SK-N-MC (cell line): Measurements from ENCODE around the gene RFC3.

Source experiments
- EZH2 ChIP-seq: fragments of 200-600 bp; sonication (generic); IDR thresholded peaks from one replicate; pipeline ENCODE4 v1.6.1; 2017; ENCODE audit warnings: antibody characterized with exemption
- FOXP2 ChIP-seq: optimal IDR thresholded peaks from 2 replicates; pipeline ENCODE3; 2011; ENCODE audit warnings: mild to moderate bottlenecking, moderate library complexity; ENCODE audit not compliant: insufficient read depth; ENCODE audit errors: extremely low read length, control extremely low read depth
- POLR2AphosphoS5 ChIP-seq: IDR thresholded peaks from 2 replicates; pipeline ENCODE4 v1.6.1; 2012; ENCODE audit warnings: mild to moderate bottlenecking, low read depth, low read length, borderline replicate concordance

DNA sequence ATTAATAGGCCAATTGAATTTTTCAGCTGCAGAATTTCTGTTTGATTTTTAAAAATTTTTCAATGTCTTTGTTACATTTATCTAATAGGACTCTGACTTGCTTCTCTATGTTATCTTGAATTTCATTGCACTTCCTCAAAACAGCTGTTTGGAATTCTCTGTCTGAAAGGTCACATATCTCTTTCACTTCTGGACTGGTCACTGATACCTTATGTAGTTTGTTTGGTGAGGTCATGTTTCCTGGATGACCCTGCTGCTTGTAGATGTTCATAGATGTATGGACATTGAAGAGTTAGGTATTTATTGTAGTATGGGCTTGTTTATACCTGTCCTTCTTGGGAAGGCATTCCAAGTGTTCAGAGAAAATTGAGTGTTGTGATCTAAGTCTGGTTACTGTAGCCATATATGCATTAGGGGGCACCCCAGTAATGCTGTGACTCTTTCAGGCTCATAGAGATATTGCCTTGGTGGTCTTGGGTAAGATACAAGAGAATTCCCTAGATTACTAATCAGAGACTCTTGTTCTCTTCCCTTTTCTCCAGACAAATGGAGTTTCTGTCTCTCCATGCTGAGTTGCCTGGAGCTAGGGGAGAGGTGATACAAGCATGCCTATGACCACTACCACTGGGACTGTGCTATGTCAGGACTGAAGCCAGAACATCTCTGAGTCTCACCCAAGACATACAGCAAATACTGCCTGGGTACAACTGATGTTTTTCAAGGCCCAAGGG is 27.8 kb downstream of the RFC3 start:
- TF ChIP-seq POLR2AphosphoS5 = no peak
- no peak for TF ChIP-seq EZH2
- TF ChIP-seq FOXP2 = no peak
